K562 (cell line): Measurements from ENCODE around the gene DLGAP1. TPM values are rescaled to one million over a fixed set of nuclear protein-coding genes. Genes with fewer than 3 reads are reported as not detected.
A peak's percentile ranks its signal among the peaks of the same experiment; 100 is the strongest.

Experiments
- AFF4 ChIP-seq: sonication (generic); formaldehyde crosslinking; IDR thresholded peaks from 2 replicates; pipeline ENCODE4 v1.8.0; 2023; ENCODE audit warnings: mild to moderate bottlenecking, missing genetic modification reagents
- CEBPG ChIP-seq, 3 experiments: fragments of 200-800 bp in 1 of 3; sonication (Bioruptor generic) in 1 of 3; sonication (generic) in 1 of 3; formaldehyde crosslinking in 1 of 3; IDR thresholded peaks in 2 of 3; conservative IDR thresholded peaks in 1 of 3; 2 replicates each; pipeline versions ENCODE4 v1.6.1 to v1.8.0; 2016 to 2022; ENCODE audit warnings: missing compliant biosample characterization in 2 of 3, missing genetic modification characterization in 2 of 3, mild to moderate bottlenecking in 1 of 3, missing genetic modification reagents in 1 of 3
- E2F8 ChIP-seq: fragments of 450-650 bp; IDR thresholded peaks from 2 replicates; pipeline ENCODE4 v1.7.1; 2018; ENCODE audit warnings: mild to moderate bottlenecking, low read depth; ENCODE audit not compliant: partially characterized antibody
- HDAC1 ChIP-seq, 2 experiments: fragments of 450-650 bp; IDR thresholded peaks; 2 replicates each; pipeline ENCODE4 v1.6.1; 2016 to 2017; ENCODE audit warnings: inconsistent platforms in 1 of 2, mild to moderate bottlenecking in 1 of 2, moderate library complexity in 1 of 2
- JUND ChIP-seq, 2 experiments: IDR thresholded peaks; 2 replicates in 1 of 2; 3 replicates in 1 of 2; pipeline ENCODE4 v1.6.1; 2011; ENCODE audit warnings: borderline replicate concordance in 2 of 2, low read depth in 2 of 2, low read length in 2 of 2, improper control_type of control experiment in 1 of 2, missing biosample characterization in 1 of 2, missing genetic modification characterization in 1 of 2, missing genetic modification reagents in 1 of 2
- KAT7 ChIP-seq: sonication (generic); formaldehyde crosslinking; IDR thresholded peaks from 2 replicates; pipeline ENCODE4 v1.8.0; 2022; ENCODE audit warnings: missing genetic modification reagents, mild to moderate bottlenecking, borderline replicate concordance
- MECOM ChIP-seq: fragments of 250-450 bp; sonication (Bioruptor Pico); IDR thresholded peaks from 2 replicates; pipeline ENCODE4 v1.8.0; 2022; ENCODE audit warnings: inconsistent platforms
- MYNN ChIP-seq, 2 experiments: sonication (generic); formaldehyde crosslinking in 1 of 2; IDR thresholded peaks; 2 replicates each; pipeline versions ENCODE4 v1.5.0 to v1.6.1; 2016 to 2020; ENCODE audit warnings: antibody characterized with exemption in 1 of 2, missing genetic modification reagents in 1 of 2
- NR2C1 ChIP-seq, 2 experiments: fragments of 450-650 bp; IDR thresholded peaks; 2 replicates each; pipeline ENCODE4 v1.6.1; 2017; ENCODE audit warnings: mild to moderate bottlenecking in 2 of 2, antibody characterized with exemption in 1 of 2, inconsistent platforms in 1 of 2, missing compliant biosample characterization in 1 of 2, missing genetic modification characterization in 1 of 2
- NR4A1 ChIP-seq, 2 experiments: fragments of 250-450 bp in 1 of 2; fragments of 450-650 bp in 1 of 2; sonication (Bioruptor Pico) in 1 of 2; IDR thresholded peaks; 2 replicates each; pipeline versions ENCODE4 v1.4.0 to v1.6.1; 2016 to 2020; ENCODE audit warnings: mild to moderate bottlenecking in 2 of 2, missing compliant biosample characterization in 1 of 2, missing genetic modification characterization in 1 of 2, moderate library complexity in 1 of 2
- PTTG1 ChIP-seq: fragments of 450-650 bp; IDR thresholded peaks from 2 replicates; pipeline ENCODE4 v1.6.1; 2016; ENCODE audit warnings: low read depth, mild to moderate bottlenecking, missing genetic modification characterization, missing compliant biosample characterization
- ZNF561 ChIP-seq: fragments of 450-650 bp; formaldehyde crosslinking; conservative IDR thresholded peaks from 2 replicates; pipeline ENCODE4 v1.4.0; 2020; ENCODE audit warnings: mild to moderate bottlenecking, moderate library complexity
- polyA plus RNA-seq, 8 experiments: library from polyadenylated mRNA; depleted of rRNA in 4 of 8; stranded (reverse) in 5 of 8; unstranded in 3 of 8; fragments of >200 nt; fragmentation: Nextera tagmentation in 2 of 8; fragmentation: Illumina TruSeq in 1 of 8; extraction: Ambion mirVana in 2 of 8; extraction: Trizol in 1 of 8; gene quantifications; 2 replicates each; pipeline versions ENCODE4 v1.2.1 to v1.2.3, GENCODE V29; 2011 to 2014; ENCODE audit warnings: inconsistent platforms in 1 of 8, missing spikeins in 1 of 8
- total RNA-seq, 7 experiments: library from RNA; depleted of rRNA in 6 of 7; stranded (reverse); fragments of >200 nt in 6 of 7; fragmentation: Illumina TruSeq in 2 of 7; extraction: Trizol in 2 of 7; gene quantifications; 2 replicates each; pipeline versions ENCODE4 v1.2.1 to v1.2.3, GENCODE V29; 2011 to 2021; ENCODE audit warnings: low replicate concordance in 1 of 7
- TF ChIP-seq, protein P1 (sequence below), 3 experiments: fragments of 200-800 bp in 1 of 3; sonication (Bioruptor generic) in 1 of 3; sonication (generic) in 1 of 3; formaldehyde crosslinking in 1 of 3; IDR thresholded peaks; 2 replicates each; pipeline versions ENCODE4 v1.6.1 to v1.8.0; 2016 to 2022; ENCODE audit warnings: mild to moderate bottlenecking in 2 of 3, missing compliant biosample characterization in 2 of 3, missing genetic modification characterization in 2 of 3, missing genetic modification reagents in 1 of 3

The DLGAP1 gene
- total and polyA plus RNA-seq, 9 of the 15 experiments (the other 6 are each of a cell fraction or from before 2014, with no cell fraction given) = 0.04 to 0.22 (median 0.08) TPM

DNA sequence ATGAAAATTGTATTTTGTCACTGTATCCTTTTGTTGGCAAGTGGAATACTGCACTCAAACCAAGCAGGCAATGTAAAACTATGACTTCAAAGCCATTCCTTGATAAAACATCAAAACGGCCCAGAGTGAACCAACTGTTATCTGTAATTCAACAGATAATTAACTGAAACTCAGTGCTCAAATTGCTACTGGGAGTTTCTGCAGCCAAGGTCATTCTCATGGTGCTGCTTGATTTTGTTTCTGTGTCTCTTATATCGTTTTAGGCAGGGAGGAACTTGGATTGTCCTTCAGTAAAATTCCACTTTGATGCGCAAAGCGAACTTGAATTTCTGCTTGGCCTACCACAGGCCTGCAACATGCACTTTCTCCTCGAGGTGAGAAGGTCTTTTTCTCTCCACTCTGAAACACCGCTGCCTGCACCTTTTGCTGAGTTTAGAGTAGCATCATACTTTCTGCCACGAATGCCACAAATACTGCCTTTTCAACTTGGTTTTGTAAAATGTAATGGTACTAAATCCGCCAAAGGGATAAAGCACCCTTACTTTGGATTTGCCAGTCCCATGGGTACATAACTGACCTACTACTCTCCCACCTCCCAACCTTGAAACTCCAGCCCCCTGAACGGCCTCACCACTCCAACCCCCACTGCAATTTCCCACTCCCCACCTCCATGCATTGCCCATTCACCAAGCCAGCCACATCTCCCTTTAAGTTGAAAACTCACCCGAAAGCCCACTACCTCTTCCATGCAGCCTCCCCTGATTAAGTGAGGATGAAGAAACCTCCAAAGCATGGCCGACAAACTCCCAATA lies 800.5 kb downstream of the DLGAP1 start (continued):
- TF ChIP-seq AFF4 (CRISPR knock-in tag) (peak; percentile 33; the same call in 1 of the 2 replicates), JUND (IDR thresholded peaks at IDR 0.05; ENCODE audit: borderline replicate concordance, low read depth, low read length) (0 out of 2 replicates have a peak, but pooled peaks have one; percentile 7), JUND (tag; IDR thresholded peaks at IDR 0.05; ENCODE audit: borderline replicate concordance, low read depth, low read length) (peak; percentile 37; the same call in 2 of the 3 replicates), NR4A1 (CRISPR knock-in tag; IDR thresholded peaks at IDR 0.05) (peak; percentile 7; the same call in 1 of the 2 replicates), NR4A1 (tag; IDR thresholded peaks at IDR 0.05) (peak; percentile 53; the same call in 1 of the 2 replicates), KAT7 (CRISPR knock-in tag) (peak; percentile 85; the same call in 1 of the 2 replicates), MECOM (CRISPR knock-in tag) (peak; percentile 5; the same call in 1 of the 2 replicates), NR2C1 (IDR thresholded peaks at IDR 0.05) (no peak), NR2C1 (tag; IDR thresholded peaks at IDR 0.05) (0 out of 2 replicates have a peak, but pooled peaks have one; percentile 18), ZNF561 (CRISPR knock-in tag) (no peak), CEBPG (CRISPR knock-in tag; IDR thresholded peaks at IDR 0.05) (0 out of 2 replicates have a peak, but pooled peaks have one; percentile 29), CEBPG (tag; conservative IDR thresholded peaks at IDR 0.05 in 1 of 2, IDR thresholded peaks at IDR 0.05 in 1 of 2) (no peak), PTTG1 (0 out of 2 replicates have a peak, but pooled peaks have one; percentile 11), MYNN (IDR thresholded peaks at IDR 0.05) (no peak), MYNN (CRISPR knock-in tag; IDR thresholded peaks at IDR 0.05) (no peak), HDAC1 (IDR thresholded peaks at IDR 0.05) (no peak), E2F8 (no peak)
- TF ChIP-seq, protein P1, sequence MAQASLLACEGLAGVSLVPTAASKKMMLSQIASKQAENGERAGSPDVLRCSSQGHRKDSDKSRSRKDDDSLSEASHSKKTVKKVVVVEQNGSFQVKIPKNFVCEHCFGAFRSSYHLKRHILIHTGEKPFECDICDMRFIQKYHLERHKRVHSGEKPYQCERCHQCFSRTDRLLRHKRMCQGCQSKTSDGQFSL (CRISPR knock-in tag; IDR thresholded peaks at IDR 0.05) = no peak
- TF ChIP-seq, protein P1 (tag; IDR thresholded peaks at IDR 0.05) = no peak; a peak in 1 of 4 replicates
